GM21390 (cell line): ENCODE data around the gene ECI1.
"Not testable (repeated sequence)": the region's sequence is repeated elsewhere in the genome, so short reads cannot be mapped to it uniquely, and the experiment has no call there.

ENCODE experiments used
- ATAC-seq: cut with Tn5 transposase; IDR thresholded peaks from one replicate; pipeline ENCODE4 v1.9.1; 2021; ENCODE audit not compliant: unreplicated experiment

The ECI1 gene

DNA sequence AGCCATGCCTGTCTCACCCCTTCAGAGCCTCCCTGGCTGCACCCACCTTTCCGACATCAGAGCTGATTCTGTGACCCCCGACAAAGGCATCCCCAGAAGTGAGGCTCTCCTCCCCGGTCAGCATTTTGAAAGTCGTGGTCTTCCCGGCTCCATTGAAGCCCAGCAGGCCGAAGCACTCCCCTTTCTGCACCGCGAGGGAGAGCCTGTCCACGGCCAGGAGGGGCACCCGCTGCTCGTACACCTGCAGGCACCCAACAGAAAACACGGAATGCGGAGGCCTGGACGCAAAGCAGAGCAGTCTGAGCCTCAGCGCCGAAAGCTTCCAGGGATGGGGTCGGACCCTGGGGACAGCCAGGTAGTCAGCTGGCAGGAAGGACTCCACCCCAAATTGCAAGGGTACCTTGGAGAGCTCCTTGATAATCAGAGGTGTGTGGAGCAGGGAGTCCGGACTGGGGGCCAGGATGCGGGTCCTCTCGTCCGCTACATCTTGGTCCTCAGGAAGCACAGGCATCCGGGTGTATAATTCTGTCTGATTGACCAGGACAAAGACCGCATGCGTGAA, 29.7 kb upstream of the ECI1 start:
- ATAC-seq, result no peak

GRCh38 chr16:2280461-2280860, 29.1 kb upstream of the ECI1 start:
- ATAC-seq, result no peak

- no peak for ATAC-seq
Measured at GRCh38 chr16:2278956-2279800, 27.8 kb upstream of the ECI1 start.

DNA sequence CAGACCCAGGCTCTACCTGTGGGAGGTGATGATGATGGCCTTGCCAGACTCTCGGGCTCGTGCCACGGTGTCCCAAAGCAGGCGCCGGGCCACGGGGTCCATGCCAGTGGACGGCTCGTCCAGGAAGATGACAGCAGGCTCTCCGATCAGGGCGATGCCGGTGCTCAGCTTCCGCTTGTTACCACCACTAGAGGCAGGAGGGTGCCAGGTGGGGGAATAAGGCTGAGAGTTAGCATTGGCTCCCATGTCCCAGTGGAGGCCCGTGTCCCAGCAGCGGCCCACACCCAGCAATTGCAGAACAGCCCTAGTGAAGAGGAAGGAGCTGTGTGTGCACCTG, 26.9 kb upstream of the ECI1 start:
- ATAC-seq, result no peak

GRCh38 chr16:2277466-2278271, 26.3 kb upstream of the ECI1 start:
- ATAC-seq, result no peak

GRCh38 chr16:2276368-2277195, 25.2 kb upstream of the ECI1 start:
- ATAC-seq, result no peak

- no peak for ATAC-seq
Measured at GRCh38 chr16:2275476-2276367, 24.3 kb upstream of the ECI1 start.

DNA sequence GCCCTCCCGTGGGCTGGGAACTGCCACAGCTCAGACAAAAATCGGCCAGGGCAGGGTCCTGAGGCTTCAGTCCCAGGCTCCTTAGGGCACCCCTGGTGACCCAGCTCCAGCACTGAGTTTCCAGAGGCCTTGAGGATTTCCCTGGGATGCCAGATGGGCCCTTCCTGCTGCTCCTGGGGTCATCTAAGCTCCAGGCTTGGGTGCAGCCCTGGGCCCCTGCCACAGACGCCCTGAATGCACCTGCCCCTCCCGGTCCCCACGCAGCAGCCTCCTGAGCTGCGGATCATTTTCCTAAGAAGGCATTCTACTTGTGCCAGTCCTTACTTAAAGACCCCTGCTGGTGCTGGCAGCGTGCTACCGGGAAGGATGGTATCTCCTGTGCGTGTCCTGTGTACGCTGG, 22.5 kb upstream of the ECI1 start:
- ATAC-seq, result no peak

DNA sequence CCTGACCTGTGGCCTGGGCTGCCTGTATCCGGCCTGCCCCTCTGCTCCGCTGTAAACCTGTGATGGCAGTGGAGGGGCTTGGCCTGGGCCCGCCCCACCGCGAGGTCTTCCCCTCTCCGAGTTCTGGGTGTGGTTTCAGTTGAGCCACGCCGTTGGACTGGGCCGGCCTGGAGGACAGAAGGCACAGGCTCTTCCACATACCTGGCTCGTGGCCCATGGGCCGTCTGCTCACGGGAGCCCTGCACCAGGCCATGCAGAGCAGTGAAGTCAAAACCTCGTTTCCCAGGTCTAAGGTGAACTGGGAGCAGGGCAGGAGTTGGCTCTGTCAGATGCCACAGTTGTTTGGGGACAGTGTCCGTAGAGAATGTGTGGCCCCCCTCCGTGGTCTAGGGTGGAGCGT, 22.1 kb upstream of the ECI1 start:
- no peak for ATAC-seq

GRCh38 chr16:2271848-2272461, 20.6 kb upstream of the ECI1 start:
- no peak for ATAC-seq

GRCh38 chr16:2270588-2271470, 19.4 kb upstream of the ECI1 start:
- ATAC-seq, result no peak

DNA sequence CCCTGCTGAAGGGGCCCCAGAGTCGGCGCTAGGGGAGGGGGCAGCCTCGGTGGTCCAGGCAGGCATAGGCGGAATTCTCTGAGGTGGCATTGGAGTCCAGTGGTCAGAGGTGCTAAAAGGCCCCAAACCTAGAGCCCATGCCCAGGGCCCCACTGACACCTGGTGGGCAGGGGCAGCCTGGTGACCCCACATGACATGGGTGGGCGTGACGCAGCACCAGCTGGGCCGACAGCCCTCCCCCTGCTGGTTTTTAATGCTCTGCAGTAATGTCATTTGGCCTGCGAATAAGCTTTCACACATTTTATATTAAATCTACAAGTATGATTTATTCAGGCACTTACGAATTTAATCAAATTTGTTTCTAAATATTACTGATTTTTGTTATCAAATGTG, 18.7 kb upstream of the ECI1 start:
- no peak for ATAC-seq

GRCh38 chr16:2267913-2268666, 16.7 kb upstream of the ECI1 start, which contains the start of gene RNPS1:
RNPS1 (minus strand) TSS chr16:2268126; CDS start chr16:2264643, 3,483 bp downstream.
- ATAC-seq, result peak; percentile 63

- ATAC-seq, result peak; percentile 46
Measured at GRCh38 chr16:2267505-2267912, 16.1 kb upstream of the ECI1 start.

- ATAC-seq, result not testable (repeated sequence)
Measured at GRCh38 chr16:2266887-2267286, 15.5 kb upstream of the ECI1 start.

GRCh38 chr16:2263026-2263425, 11.6 kb upstream of the ECI1 start:
- ATAC-seq, result not testable (repeated sequence)

- no peak for ATAC-seq
Measured at GRCh38 chr16:2260250-2260649, 8.9 kb upstream of the ECI1 start.

DNA sequence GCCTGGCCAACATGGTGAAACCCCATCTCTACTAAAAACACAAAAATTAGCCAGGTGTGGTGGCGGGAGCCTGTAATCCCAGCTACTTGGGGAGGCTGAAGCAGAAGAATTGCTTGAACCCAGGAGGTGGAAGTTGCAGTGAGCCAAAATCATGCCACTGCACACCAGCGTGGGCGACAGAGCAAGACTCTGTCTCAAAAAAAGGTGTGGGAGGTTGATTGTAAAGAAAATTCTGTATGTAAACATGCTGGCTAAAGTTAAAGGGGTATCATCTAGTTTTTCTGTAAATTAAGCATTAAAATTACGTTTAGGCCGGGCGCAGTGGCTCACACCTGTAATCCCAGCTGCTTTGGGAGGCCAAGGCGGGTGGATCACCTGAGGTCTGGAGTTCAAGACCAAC, 7.1 kb upstream of the ECI1 start:
- ATAC-seq, result not testable (repeated sequence)
